HT-29 (cell line): Measurements from ENCODE around the gene STAP2. TPM values are rescaled to one million over a fixed set of nuclear protein-coding genes. Genes with fewer than 3 reads are reported as not detected.

Experiments used
- total RNA-seq: library from RNA; depleted of rRNA; stranded (reverse); fragments of >200 nt; shearing (Covaris generic); gene quantifications from 2 replicates; pipeline ENCODE4 v1.2.3, GENCODE V29; 2014; rRNA removed

STAP2 gene
- total RNA-seq, 1 experiment from 2014 or later, result 69.6 TPM

Other genes with a start within 250 kb of the STAP2 start
- 212 and 232 TPM in 2 replicates for gene MAP2K2, start 214.7 kb downstream of the STAP2 start, total RNA-seq
- not detected in 2 replicates for gene CREB3L3, start 185.2 kb downstream of the STAP2 start, total RNA-seq
- gene SIRT6, start 156.3 kb downstream of the STAP2 start, total RNA-seq, result 24.2 and 27.4 TPM in 2 replicates
- gene ANKRD24, start 156.1 kb downstream of the STAP2 start, total RNA-seq, result 0.20 and 0.89 TPM in 2 replicates
- gene EBI3, start 109.3 kb downstream of the STAP2 start, total RNA-seq, result not detected in 2 replicates
- gene YJU2, start 91.7 kb downstream of the STAP2 start, total RNA-seq, result 25.5 and 36.1 TPM in 2 replicates
- 0.21 and 1.6 TPM in 2 replicates for gene SHD, start 59.6 kb downstream of the STAP2 start, total RNA-seq
- not detected in 2 replicates for gene TMIGD2, start 36.4 kb downstream of the STAP2 start, total RNA-seq
- gene FSD1, start 34.2 kb downstream of the STAP2 start, total RNA-seq, result 0.41 and 0.60 TPM in 2 replicates
- gene MPND, start 4.7 kb upstream of the STAP2 start, total RNA-seq, result 9.4 and 18.6 TPM in 2 replicates
- 43.5 and 55.5 TPM in 2 replicates for gene SH3GL1, start 61.7 kb upstream of the STAP2 start, total RNA-seq
- 49.7 and 63.7 TPM in 2 replicates for gene CHAF1A, start 63.8 kb upstream of the STAP2 start, total RNA-seq
- 84.8 and 85.4 TPM in 2 replicates for gene UBXN6, start 119.0 kb upstream of the STAP2 start, total RNA-seq
- gene HDGFL2, start 133.5 kb upstream of the STAP2 start, total RNA-seq, result 56.1 and 67.0 TPM in 2 replicates
- 8.5 TPM in 2 replicates for gene PLIN4, start 179.7 kb upstream of the STAP2 start, total RNA-seq
- 0.86 and 4.5 TPM in 2 replicates for gene PLIN5, start 196.4 kb upstream of the STAP2 start, total RNA-seq
- gene LRG1, start 201.2 kb upstream of the STAP2 start, total RNA-seq, result 16.1 and 19.1 TPM in 2 replicates
- 0.70 and 0.84 TPM in 2 replicates for gene SEMA6B, start 220.9 kb upstream of the STAP2 start, total RNA-seq